Left hindlimb (tissue), 1 donor: Measurements from ENCODE around the gene HSPB2.
"Not testable (repeated sequence)": the region's sequence is repeated elsewhere in the genome, so short reads cannot be mapped to it uniquely, and the experiment has no call there.

ENCODE experiments used
- DNase-seq: peaks from one replicate; pipeline ENCODE4 v3.0.0-alpha.2; 2018

Gene HSPB2

GRCh38 chr11:111916768-111917167, 4.2 kb downstream of the HSPB2 start:
- no peak for DNase-seq

DNA sequence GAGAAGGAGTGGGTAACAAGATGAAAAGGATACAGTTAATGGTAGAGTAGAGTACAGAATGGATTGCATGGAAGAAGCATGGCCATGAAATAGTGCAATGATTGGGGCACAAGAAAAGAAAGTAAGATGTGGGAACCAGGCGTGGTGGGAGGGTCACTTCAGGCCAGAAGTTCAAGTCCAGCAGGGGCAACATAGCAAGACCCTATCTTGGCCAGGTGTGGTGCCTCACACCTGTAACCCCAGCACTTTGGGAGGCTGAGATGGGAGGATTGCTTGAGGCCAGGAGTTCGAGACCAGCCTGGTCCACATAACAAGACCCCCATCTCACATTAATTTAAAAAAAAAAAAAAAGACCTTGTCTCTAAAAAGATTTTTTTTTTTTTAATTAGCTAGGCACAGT, 4.8 kb downstream of the HSPB2 start:
- no peak for DNase-seq

DNA sequence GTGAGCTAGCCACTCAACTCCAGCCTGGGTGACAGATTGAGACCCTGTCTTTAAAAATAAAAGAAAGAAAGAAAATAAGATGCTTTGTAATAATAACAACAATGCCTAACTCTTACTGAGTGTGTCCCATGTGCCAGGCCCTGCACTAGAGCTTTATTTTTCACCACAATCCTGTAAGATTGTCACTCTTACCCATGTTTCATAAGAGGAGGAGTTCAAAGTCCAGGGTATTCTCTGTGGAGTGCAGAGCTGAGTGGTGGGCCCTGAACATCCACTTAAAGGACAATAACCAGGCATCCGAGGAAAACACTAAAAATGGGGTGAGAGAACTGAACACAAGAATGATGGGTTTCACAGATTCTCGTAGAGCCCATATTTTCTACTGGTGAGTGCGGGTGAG, 5.3 kb downstream of the HSPB2 start:
- DNase-seq, result no peak

DNA sequence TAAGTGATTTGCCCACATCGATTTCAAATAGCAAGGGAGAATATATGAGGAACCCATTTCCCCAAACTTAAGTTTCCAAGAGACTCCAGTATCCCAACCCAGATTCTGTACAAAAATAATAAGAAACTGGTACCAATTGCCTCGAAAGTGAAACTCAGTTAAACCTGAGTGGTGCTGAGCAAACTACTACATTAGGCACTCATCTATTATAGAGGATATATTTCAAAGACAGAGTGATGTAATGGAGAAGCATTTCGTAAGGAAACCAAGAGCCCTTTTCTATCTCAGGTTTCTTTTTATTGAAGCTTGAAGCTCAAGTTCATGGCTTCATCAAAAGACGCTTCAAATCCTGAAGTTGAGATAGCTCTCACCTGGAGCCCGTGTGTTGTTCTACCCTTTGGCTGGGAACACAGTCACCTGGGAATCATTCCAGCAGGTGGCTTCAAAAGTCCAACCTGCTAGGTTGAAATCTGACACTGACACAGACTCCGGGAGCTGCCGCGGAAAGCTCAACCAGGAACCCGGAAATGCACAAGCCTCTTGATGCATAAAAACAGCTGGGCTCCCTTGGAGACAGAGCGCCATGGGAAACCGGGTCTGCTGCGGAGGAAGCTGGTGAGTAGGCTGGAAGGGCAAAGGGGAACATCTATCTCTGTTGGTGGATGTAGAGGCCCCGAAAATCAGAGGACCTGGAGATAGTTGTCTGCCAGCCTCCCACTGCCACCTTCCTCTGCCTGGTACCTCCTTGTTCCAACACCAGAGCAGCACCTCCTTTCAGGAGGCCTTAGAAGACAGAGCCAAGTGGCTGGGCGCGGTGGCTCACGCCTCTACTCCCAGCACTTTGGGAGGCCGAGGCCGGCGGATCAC, 6.1 kb downstream of the HSPB2 start, which contains the start of gene C11orf52:
Gene C11orf52, plus strand, starts transcription at position 524 of the 867 bp plus-strand sequence. Its CDS starts 60 bp downstream, at position 584.
- peak; percentile 64 for DNase-seq

- DNase-seq, result no peak
These were observed 8.4 kb downstream of the HSPB2 start for GRCh38 chr11:111920908-111921307.

GRCh38 chr11:111921541-111922230, 9.2 kb downstream of the HSPB2 start:
- DNase-seq, result no peak

- no peak for DNase-seq
These were observed 10.3 kb downstream of the HSPB2 start for GRCh38 chr11:111922803-111923202.

GRCh38 chr11:111923351-111923788, 10.8 kb downstream of the HSPB2 start:
- DNase-seq, result no peak

DNA sequence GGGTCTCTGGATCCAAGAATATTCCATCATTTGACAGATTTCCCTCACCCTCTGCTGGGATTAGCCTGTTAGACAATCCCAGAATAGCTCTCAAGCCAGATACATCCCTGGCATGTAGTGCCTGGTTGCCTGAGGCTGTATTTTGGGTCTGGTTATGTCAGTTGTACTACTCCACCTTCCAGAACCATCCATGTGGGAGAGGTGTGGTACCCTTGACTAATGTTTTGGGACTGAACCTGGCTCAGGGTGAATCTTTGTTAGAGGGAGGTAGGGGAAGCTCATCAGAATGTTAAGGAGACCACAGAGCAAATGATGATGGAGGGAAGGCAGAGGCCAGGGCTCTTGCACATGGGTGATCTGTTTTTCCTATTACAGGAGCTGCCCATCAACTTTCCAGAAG, 11.4 kb downstream of the HSPB2 start:
- DNase-seq, result no peak

GRCh38 chr11:111925953-111926352, 13.4 kb downstream of the HSPB2 start:
- DNase-seq, result no peak

DNA sequence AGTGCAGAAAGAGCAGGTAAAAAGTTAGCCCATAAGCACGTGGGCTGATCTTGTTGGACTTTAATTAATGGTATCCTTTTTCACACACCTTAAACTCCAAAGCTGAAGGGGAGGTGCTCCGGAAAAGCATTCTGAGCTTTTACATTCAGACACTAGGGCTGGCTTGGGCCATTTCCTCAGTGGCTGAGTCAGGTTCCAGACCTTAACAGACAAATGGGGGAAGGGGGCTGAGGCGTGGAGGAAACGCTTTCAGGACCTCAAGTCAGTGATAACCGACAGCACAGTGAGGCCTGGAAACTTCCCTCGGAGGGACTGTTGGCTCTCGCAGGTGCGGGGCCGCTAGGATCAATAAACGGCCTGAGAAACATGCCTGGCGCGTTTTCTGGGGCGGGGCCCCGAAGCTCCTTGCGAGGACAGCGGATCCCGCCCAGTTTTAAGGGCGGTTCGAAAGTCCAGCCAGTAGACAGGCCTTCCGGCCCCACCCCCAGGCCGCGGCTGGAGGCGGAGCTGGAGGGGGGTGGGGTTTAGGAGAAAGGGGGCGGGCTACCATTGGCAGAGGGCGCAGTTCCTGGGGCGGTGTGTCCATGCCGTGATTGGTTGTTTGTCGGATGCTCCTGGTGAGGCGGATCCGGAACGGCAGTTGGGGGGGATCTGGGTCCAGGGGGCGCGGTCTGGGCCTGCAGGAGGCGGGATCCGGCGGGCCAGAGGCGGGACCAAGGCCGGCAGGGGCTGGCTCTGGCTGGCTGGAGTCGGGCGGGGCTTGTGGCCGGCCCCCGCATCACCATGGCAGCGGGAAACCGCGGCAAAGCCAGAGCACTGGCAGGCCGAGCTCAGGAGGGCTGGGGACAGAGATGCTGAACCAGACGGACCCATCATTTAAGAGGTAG, 14.2 kb downstream of the HSPB2 start:
- peak; percentile 99 for DNase-seq

- DNase-seq, result no peak
These were observed 17.9 kb downstream of the HSPB2 start for GRCh38 chr11:111930472-111930871.

- DNase-seq, result no peak
These were observed 20.0 kb downstream of the HSPB2 start for GRCh38 chr11:111932611-111932950.

DNA sequence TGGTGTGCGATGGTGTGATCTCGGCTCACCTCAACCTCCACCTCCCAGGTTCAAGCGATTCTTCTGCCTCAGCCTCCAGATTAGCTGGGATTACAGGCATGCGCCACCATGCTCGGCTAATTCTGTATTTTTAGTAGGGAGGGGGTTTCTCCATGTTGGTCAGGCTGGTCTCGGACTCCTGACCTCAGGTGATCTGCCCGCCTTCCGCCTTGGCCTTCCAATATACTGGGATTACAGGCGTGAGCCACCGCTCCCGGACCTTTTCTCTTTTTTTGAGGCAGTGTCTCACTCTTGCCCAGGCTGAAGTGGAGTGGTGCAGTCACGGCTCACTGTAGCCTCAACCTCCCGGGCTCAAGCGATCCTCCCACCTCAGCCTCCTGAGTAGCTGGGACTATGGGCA, 20.6 kb downstream of the HSPB2 start:
- DNase-seq, result not testable (repeated sequence)

DNA sequence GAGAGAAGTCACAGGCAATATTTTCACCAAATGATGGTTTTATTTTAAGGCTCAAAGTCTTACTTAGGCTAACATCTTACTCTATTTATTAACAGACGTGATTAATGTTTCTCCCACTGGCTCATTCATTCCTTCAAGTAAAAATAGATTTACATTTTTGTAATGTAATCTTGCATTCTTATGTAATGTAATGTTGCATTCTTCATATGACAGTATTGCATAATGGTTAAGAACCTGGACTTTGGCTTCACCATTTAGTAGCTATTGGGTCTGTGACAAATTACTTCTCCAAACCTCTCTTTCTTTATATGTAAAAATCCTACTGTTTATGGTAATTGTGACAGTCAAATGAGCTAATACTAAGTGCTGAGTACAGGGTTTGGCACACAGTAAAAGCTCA, 21.3 kb downstream of the HSPB2 start:
- DNase-seq, result no peak

DNA sequence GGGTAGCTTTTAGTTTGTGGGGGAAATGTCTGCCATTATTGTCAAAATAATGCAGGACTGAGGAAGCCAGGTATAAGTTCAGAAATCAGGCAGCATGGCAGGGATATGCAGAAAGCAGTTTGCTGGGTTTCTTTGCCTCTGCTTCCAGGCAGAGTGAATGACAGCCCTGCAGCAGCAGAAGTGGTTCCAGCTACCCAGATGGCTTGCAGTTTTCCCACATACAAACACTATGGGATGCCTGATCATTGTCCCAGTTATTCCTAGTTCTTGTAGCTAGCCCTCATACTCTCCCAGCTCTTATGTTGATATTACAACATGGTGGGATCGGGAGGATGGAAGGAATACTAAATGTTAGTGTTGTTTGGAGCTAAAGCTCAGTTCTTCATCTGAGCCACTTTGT, 21.8 kb downstream of the HSPB2 start:
- DNase-seq, result no peak

GRCh38 chr11:111935317-111936039, 22.9 kb downstream of the HSPB2 start:
- DNase-seq, result no peak

- DNase-seq, result no peak
These were observed 23.6 kb downstream of the HSPB2 start for GRCh38 chr11:111936040-111936540.

DNA sequence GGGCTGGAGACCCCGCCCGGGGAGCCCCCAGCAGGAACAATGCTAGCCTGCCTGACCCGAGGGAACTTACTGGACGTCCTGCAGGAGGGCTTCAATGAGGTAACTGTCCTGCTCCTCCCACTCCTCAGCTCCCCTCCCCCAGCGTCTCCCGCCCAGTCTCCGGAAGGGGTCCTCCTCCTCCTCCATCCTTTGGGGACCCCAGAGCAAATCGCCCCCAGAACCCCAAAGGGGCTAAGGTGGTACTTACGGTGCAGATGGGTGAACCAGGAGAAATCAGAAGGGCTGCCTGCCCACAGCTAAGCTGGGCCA, 24.9 kb downstream of the HSPB2 start:
- DNase-seq, result no peak

DNA sequence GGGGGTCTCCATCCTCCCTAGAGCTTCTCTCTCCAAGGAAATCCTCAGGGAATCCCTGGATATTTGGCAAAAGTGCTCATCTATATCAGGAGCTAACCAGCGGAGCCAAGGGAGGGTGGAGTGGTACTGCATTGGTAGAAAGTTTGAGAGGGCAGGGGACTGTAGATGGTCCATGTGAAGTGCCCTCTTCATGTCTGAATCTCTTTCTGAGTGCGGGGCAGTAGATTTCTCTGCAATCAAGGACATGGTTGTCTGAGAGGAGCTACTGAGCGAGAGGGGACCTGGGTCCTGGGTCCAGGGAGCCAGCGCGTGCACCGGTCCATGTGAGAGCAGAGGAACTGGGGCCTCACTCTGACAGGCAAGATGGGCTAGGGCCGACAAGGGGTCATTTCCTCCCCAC, 25.3 kb downstream of the HSPB2 start:
- DNase-seq, result no peak

DNA sequence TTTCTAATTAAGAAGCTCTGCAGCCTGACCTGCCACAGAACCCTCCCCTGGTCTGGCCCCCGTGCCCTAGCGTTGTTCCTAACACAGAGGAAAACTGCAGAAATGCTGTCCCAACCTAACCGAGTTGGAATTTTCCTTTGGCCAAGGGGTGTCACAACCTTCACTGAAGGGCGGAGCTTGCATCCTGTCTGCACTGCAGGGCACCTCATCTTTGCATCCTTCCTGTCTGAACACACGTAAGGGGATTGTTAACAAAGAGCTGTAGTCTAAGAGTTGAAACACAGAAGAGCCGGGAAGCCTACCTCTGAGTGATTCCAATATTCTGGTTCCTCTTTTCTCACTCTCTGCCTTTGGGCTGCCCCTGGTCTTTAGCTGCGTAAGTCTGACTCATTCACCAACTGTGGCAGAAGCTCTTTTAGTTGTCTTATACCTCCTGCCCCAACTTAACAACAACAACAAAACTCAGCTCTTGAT, 26.2 kb downstream of the HSPB2 start:
- peak; percentile 49 for DNase-seq
